Activated T-cell treated with anti-CD3 and anti-CD28 coated beads for 24 hours (primary cell): ENCODE measurements around the gene TLR9.
A peak's percentile ranks its signal among the peaks of the same experiment; 100 is the strongest.

Experiments
- DNase-seq: peaks from one replicate; pipeline ENCODE4 v3.0.0-alpha.2; 2020; ENCODE audit warnings: low read depth

Gene TLR9

GRCh38 chr3:52247409-52248164 lies 22.1 kb upstream of the TLR9 start:
- no peak for DNase-seq

GRCh38 chr3:52246728-52247408 lies 21.4 kb upstream of the TLR9 start:
- no peak for DNase-seq

- DNase-seq: no peak
Measured at GRCh38 chr3:52246264-52246620, 20.8 kb upstream of the TLR9 start.

DNA sequence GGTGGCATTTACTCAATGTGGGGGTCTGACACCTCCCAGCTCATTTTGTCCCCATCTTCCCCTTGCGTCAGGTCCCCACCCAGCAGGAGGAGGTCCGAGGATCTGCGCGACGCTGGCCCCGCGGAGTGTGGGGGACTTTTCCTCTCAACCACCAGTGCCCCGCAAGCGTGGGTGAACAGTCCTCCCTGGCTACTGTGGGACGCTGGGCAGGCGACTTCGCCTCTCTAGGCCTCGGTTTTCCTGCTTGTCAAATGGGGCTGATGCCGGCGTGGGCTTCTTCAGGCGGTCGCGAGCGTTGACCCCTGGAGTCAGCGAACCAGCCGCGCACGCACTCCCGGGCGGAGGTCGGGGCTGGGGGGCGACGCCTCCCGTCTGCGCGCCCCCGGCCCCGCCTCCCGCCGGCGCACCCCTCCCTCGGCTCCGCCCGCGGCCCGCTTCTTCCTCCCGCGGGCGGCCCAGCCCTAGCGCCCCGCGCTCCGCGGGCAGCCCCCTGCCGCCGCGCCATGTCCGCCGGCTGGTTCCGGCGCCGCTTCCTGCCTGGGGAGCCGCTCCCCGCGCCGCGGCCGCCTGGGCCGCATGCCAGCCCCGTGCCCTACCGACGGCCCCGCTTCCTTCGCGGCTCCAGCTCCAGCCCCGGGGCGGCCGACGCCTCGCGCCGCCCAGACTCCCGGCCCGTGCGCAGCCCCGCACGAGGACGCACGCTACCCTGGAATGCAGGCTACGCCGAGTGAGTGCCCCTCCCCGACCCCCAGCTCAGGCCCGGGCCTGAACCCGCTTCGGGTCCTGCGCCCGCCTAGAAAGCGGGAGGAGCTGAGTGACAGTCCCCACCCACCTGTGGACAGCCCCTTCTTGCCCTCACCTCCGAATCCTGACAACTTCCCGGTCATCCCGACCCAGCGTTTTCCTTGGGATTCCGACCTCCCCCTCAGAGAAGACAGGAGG lies 20.1 kb upstream of the TLR9 start, which contains the start of gene PPM1M:
TSS of gene PPM1M (plus strand) at position 438 of the 942 bp plus-strand sequence. CDS start at position 504, 66 bp downstream.
- DNase-seq: no peak

- no peak for DNase-seq
Measured at GRCh38 chr3:52243791-52244628, 18.6 kb upstream of the TLR9 start.

- DNase-seq: no peak
Measured at GRCh38 chr3:52242039-52242438, 16.6 kb upstream of the TLR9 start.

DNA sequence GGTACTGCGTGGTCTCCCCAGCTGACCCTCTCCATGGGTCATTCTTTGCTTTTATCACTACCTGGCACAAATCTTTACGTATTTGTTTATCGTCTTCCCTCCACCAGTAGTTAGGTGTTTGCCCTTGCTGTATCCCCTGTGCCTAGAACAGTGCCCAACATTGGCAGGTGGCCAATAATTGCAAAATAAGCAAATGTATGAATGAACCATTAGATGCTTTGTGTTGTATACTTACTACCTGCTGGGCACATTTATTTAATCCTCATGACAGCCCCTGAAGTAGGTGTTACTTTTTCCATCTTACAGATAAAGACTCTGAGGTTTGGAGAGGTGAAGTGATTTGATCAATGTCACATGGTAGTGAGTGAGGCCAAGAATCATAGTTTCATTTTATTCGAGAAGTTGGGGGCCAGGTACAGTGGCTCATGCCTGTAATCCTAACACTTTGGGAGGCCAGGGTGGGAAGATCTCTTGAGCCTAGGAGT lies 15.5 kb upstream of the TLR9 start:
- no peak for DNase-seq

DNA sequence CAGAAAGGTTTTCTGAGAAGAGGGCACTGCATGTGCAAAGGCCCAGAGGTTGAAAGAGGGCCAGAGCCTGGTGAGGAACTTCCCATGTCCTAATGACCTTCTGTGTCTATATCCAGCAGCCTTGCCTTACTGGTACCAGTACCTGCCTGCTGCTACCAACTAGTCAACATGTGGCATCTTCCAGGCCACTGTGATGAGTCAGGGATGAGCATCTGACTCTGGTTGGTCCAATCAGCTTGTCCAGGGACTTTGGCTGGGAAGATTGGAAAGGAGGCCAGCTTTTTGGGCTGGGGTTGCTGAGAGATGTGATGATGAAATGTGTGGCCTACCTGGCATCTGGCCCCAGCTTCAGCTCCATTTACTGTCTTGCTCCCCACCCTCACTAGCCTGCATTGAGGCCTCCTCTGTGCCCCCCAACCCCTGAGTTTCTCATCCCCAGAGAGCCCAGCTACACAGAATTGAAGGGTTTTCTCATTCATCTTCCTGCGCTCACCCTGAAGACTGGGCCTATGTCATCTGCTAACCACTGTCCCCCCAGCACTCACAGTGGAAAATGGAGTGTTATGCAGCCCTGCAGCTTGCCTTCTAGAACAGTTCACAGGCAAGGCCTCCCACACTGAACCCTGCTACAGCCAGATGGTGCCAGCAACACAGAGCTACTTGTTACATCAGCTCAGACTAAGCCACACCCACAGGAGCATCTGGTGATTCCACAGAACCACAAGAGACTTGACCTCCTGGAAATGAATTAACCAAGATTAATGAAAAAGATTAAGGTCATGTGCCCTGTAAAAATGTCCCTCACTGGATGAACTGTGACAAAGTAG lies 14.8 kb upstream of the TLR9 start:
- DNase-seq: no peak

- peak; percentile 82 for DNase-seq
Measured at GRCh38 chr3:52238761-52239701, 13.6 kb upstream of the TLR9 start, which contains the start of gene TWF2. Gene TWF2 (minus strand): TSS chr3:52239158. CDS start chr3:52239016, 142 bp downstream.

GRCh38 chr3:52238193-52238760 lies 12.8 kb upstream of the TLR9 start:
- DNase-seq: no peak

GRCh38 chr3:52237657-52238172 lies 12.3 kb upstream of the TLR9 start:
- no peak for DNase-seq

DNA sequence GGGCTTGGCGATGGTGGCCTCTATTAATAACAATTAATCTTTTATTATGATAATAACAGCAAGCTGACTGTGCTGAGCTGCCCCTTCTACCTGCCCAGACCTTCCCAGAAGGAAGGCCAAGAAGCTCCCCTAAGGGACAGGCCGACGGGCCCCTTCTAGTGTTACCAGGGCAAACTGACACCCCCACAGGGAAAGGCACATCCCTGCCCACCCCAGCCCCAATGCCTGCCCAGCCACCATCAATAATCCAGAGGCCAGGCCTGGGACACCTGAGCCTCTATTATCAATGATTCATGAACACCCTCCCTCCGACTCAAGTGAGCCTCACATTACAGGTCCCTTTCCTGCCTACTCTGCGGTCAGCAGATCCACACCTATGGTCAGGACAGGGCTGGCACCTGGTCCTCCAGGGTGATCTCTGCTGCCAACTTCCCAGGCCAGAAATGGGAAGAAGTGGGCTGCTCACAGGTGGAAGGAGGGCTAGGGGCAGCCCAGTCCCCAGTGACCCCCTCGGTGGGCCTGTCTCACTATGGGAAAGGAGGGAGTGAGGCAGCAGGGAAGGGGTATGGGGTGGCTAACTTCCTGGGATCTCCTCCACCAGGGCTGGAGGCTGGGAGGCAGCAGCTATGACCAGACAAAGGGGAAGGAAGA lies 11.7 kb upstream of the TLR9 start:
- no peak for DNase-seq

- no peak for DNase-seq
Measured at GRCh38 chr3:52236424-52236886, 11.0 kb upstream of the TLR9 start.

DNA sequence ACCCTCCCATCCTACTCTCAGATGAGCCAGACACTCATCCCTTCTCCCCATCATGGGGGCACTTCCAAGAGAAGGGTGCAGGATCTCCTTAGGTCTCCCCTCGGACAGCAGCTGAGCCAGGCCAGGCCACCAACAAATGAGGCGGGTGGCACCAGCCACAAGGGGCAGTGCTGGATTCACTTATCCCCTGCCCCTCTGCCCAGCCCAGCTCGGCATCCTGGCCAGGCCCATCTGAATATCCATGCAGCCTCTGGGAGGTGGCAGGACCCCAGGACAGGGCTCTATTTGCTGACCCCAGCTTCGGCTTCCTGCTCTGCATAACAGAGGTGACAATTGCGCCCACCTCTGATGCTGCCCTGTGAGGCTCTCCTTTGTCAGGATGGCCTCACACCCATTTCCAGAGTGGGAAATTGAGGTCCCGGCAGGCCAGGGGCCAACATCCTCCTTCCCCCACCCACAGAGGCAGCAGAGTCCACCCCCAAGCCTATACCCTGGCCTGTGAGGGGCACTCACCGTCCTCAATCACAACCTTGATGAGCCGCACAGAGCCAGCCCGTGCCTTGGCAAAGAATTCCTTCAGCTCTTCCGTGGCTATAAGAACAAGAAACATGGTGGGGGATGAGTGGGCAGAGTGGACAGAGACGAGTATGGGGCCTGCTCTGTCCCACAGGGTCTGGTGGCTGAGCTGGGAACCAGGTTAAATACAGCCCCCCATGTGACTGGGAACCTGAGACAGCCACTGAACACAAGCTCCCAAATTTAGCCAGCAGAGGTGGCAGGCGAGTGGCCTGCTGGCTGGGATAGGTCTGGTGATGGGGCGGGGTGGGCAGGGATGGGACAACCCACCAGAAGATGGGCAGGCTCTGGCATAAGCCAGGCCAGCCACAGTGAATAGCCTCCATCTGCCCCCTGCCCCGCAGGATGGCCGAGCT lies 9.3 kb upstream of the TLR9 start:
- DNase-seq: no peak

DNA sequence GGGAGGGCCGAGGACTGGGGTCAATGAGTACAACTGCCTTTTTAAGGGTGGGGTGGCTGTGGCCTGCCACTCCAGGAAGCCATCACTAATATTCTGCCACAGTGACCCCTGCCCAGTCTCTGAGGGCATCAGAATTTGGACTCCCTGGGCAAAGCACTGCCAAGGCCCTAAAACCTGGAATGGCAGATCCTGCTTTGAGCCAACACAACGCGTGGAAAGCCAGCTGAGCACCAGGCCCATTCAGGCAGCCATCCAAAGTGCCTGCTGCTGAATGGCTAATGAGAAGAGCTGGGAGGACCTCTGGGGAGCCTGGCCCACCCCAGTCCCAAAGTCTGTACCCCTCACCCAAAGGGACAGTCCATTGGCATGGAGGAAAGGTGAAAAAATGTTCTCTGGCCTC lies 8.5 kb upstream of the TLR9 start:
- DNase-seq: no peak

GRCh38 chr3:52233108-52233591 lies 7.7 kb upstream of the TLR9 start:
- DNase-seq: no peak
